Epithelial cell of esophagus (primary cell): Measurements from ENCODE around the gene AKAP13.

Experiments used
- DNase-seq: peaks from one replicate; pipeline ENCODE4 v3.0.0; 2010; ENCODE audit warnings: low read depth
- H3K4me3 ChIP-seq: 2 replicates; pipeline ENCODE4 v1.5.1; 2011; ENCODE audit warnings: mild to moderate bottlenecking, low read length, control low read depth
- CTCF ChIP-seq: IDR thresholded peaks from 2 replicates; pipeline ENCODE4 v1.5.1; 2011; ENCODE audit warnings: low read depth, mild to moderate bottlenecking, low read length, control low read depth, inconsistent platforms; ENCODE audit not compliant: insufficient read depth; ENCODE audit errors: missing control alignments

AKAP13 gene

GRCh38 chr15:85598219-85598618, 217.8 kb downstream of the AKAP13 start:
- DNase-seq = no peak
- no peak overlapping the region for H3K4me3 ChIP-seq
- TF ChIP-seq CTCF = no peak

- no peak for DNase-seq
- no peak overlapping the region for H3K4me3 ChIP-seq
- no peak for TF ChIP-seq CTCF
Measured at GRCh38 chr15:85598718-85599398, 218.5 kb downstream of the AKAP13 start.

GRCh38 chr15:85600001-85600400, 219.6 kb downstream of the AKAP13 start:
- no peak for TF ChIP-seq CTCF
- no peak for DNase-seq

GRCh38 chr15:85603160-85603559, 222.8 kb downstream of the AKAP13 start:
- TF ChIP-seq CTCF = no peak
- H3K4me3 ChIP-seq = no peak overlapping the region
- no peak for DNase-seq

More at GRCh38 chr15:85600001-85600400, 219.6 kb downstream of the AKAP13 start:
- no peak overlapping the region for H3K4me3 ChIP-seq

- no peak for TF ChIP-seq CTCF
- no peak overlapping the region for H3K4me3 ChIP-seq
- no peak for DNase-seq
Measured at GRCh38 chr15:85603703-85604102, 223.3 kb downstream of the AKAP13 start.

- no peak for DNase-seq
- TF ChIP-seq CTCF = no peak
- no peak overlapping the region for H3K4me3 ChIP-seq
Measured at GRCh38 chr15:85604194-85604593, 223.8 kb downstream of the AKAP13 start.

- TF ChIP-seq CTCF = no peak
- no peak overlapping the region for H3K4me3 ChIP-seq
- DNase-seq = no peak
Measured at GRCh38 chr15:85606738-85607137, 226.3 kb downstream of the AKAP13 start.
